GM19025 (cell line): ENCODE measurements around the gene EDC4.

Source experiments
- ATAC-seq: cut with Tn5 transposase; IDR thresholded peaks from one replicate; pipeline ENCODE4 v1.9.1; 2021; ENCODE audit warnings: mild to moderate bottlenecking, low read depth, moderate library complexity; ENCODE audit not compliant: unreplicated experiment

The EDC4 gene

DNA sequence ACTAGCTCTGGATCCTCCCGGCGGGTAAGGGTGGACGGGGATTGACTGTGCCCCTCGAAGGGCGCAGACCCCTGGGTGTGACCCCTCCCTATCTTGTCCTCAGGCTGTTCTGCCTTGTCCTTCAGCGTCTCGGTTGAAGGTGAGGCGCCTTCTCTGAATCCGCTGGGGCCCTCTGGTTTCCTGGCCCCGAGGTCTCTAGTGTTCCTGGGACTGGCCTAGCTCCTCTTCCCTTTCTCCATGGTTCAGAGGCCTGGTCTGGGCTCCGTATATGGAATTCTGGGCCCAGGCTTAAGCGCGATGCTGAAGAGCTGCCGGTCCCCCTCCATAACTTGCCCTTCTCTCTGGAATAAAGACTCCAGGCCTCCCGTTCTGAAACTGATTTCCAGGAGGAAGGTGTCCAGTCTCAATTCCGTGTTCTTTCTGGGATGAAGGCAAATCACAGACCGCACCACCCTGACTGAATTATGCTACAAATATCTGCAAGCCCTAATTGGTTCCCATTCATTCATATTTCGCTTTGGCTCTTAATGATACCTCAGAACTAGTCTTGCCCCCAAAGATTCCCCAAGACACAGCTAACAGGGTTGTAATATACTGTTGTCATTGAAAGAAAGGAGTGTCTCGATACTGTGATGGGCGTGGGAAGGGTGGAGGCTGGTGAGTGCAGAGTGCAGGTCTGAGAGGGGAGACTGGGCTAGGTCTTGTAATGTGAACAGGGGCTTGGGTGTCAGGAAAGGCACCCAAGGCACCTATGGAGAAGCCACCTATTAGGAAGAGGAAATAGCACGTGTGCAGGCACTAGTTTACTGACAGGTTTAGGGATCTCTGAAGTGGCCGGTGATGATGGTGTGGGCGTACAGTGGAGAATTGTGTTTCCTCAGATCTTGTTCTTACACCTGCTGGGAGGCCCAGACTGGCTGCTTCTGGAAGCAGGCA is 851 bp downstream of the EDC4 start:
- ATAC-seq: no peak

DNA sequence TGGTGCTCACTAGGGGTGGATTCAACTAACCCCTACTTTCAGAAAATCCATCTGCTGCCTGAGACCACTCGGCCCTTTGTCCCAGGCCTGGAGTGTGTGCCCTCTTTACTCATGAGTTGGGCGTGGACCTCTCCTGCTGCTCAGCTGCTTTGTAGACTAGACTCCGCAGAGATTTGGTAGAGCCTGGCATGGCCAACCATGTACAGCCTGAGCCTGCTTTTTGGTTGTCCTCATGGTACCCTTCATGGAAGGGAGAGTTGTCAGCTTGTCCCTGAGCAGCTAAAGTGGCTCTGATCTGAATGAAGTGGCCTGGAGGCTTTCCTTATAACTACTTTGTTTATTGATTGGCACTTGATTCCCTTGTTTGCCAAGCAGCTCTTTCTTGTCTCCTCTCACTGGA is 1.5 kb downstream of the EDC4 start:
- no peak for ATAC-seq

DNA sequence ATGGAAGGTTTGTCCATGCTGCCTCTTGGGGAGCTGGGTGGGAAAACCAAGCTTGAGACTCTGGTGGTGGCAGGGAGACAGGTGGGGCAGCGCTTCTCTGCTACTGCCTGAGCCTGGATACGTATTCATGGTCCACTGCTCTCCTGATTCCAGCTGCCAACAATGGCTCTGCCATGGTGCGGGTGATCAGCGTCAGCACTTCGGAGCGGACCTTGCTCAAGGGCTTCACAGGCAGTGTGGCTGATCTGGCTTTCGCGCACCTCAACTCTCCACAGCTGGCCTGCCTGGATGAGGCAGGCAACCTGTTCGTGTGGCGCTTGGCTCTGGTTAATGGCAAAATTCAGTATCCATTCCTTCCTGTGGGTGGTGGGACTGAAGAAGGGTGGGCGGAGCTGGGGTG is 4.2 kb downstream of the EDC4 start:
- no peak for ATAC-seq

DNA sequence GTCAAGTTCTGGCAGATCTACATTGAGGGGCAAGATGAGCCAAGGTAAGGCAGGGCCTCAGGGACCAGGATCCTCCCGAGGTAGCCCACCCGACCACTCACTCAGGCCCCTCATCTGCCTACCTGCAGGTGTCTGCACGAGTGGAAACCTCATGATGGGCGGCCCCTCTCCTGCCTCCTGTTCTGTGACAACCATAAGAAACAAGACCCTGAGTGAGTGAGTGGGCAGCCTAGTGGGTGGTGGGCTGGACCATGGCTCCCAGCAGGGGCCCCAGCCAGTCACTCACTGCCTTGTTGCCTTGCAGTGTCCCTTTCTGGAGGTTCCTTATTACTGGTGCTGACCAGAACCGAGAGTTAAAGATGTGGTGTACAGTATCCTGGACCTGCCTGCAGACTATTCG is 5.4 kb downstream of the EDC4 start:
- no peak for ATAC-seq

DNA sequence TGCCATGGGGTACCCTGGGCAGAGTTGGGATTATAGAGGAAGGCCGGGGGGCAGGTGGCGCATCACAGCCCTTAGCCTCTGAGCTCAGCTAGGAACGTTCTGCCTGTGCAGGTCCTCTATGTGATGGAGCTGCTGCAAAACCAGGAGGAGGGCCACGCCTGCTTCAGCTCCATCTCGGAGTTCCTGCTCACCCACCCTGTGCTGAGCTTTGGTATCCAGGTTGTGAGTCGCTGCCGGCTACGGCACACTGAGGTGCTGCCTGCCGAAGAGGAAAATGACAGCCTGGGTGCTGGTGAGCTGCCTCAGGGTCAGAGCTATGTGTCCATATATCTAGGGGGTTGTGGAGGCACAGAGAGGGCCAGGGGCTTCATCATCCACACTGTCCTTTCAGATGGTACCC is 6.0 kb downstream of the EDC4 start:
- ATAC-seq: no peak

DNA sequence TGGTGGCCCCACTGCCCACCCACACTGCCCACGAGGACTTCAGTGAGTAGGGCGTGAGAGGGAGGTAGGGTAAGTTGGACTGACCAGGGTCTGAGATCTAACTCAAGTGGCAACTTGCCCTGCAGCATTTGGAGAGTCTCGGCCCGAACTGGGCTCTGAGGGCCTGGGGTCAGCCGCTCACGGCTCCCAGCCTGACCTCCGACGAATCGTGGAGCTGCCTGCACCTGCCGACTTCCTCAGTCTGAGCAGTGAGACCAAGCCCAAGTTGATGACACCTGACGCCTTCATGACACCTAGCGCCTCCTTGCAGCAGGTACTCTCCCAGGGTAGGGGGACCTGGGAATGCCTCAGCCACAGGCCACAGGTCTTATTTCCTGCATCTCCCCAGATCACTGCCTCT is 6.6 kb downstream of the EDC4 start:
- ATAC-seq: no peak

DNA sequence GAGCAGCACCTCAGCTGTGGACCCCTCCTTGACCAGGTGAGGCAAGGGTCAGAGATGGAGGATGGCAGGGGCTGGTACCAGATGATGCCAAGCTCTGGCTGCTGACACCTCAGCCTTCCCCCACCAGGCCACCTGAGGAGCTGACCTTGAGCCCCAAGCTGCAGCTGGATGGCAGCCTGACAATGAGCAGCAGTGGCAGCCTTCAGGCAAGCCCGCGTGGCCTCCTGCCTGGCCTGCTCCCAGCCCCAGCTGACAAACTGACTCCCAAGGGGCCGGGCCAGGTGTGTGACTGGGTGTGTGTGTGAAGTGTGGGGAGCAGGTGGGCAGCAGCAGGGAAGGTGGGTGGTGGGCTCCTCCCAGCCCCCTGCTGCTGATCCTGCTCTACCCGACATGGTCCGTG is 7.1 kb downstream of the EDC4 start:
- ATAC-seq: no peak

DNA sequence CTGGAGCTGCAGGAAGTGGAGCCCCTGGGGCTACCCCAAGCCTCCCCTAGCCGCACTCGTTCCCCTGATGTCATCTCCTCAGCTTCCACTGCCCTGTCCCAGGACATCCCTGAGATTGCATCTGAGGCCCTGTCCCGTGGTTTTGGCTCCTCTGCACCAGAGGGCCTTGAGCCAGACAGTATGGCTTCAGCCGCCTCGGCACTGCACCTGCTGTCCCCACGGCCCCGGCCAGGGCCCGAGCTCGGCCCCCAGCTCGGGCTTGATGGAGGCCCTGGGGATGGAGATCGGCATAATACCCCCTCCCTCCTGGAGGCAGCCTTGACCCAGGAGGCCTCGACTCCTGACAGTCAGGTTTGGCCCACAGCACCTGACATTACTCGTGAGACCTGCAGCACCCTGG is 7.7 kb downstream of the EDC4 start:
- ATAC-seq: no peak

DNA sequence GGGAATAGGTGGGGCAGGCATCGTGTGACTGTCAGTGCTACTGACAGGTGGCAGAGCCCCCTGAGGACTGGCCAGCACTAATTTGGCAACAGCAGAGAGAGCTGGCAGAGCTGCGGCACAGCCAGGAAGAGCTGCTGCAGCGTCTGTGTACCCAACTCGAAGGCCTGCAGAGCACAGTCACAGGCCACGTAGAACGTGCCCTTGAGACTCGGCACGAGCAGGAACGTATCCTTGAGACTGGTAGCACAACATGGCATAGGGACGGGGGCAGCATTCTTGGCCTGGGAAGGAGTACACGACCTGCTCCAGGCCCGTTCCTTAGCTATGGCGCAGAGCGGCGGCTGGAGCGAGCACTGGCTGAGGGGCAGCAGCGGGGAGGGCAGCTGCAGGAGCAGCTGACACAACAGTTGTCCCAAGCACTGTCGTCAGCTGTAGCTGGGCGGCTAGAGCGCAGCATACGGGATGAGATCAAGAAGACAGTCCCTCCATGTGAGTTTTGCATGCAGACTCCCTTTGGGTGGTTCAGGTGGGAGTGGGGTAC is 8.8 kb downstream of the EDC4 start:
- no peak for ATAC-seq

DNA sequence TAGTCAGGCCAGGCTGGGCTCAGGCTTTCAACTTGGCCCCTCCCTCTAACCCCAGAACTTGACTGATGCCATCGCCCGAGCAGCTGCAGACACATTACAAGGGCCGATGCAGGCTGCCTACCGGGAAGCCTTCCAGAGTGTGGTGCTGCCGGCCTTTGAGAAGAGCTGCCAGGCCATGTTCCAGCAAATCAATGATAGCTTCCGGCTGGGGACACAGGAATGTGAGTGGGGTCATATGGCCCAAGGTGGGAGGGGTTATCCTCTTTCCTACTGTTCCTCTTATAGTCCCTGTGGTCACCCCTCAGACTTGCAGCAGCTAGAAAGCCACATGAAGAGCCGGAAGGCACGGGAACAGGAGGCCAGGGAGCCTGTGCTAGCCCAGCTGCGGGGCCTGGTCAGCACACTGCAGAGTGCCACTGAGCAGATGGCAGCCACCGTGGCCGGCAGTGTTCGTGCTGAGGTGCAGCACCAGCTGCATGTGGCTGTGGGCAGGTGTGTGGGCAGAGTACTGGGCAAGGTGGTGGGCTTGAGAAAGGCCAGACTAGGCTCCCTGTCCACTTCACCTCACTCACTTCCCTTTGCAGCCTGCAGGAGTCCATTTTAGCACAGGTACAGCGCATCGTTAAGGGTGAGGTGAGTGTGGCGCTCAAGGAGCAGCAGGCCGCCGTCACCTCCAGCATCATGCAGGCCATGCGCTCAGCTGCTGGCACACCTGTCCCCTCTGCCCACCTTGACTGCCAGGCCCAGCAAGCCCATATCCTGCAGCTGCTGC is 9.7 kb downstream of the EDC4 start:
- no peak for ATAC-seq

DNA sequence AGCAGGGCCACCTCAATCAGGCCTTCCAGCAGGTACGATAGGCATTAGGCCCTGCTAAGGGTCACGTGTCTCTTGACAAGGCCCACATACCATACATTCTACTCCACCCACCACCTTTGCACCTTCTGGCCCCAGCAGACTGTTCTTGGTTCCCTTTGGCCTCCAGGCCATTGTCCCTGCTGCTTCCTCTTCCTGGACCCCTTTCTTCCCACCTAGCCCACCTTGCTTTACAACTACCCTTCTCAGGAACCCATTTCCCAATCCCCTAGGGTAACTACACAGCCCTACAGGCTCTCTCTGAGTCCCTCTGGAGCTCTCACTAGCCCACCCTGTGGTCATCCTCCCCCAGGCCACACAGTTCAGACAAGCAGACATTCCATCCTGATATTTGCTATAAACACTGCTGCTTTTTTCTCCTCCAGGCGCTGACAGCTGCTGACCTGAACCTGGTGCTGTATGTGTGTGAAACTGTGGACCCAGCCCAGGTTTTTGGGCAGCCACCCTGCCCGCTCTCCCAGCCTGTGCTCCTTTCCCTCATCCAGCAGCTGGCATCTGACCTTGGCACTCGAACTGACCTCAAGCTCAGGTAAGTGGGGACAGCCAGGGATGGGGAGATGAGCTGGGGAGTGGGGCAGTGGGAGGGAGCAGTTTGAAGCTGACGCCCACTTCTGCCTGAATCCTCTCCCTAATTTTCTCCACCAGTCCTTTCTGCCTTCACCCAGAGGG is 10.5 kb downstream of the EDC4 start:
- ATAC-seq: no peak

DNA sequence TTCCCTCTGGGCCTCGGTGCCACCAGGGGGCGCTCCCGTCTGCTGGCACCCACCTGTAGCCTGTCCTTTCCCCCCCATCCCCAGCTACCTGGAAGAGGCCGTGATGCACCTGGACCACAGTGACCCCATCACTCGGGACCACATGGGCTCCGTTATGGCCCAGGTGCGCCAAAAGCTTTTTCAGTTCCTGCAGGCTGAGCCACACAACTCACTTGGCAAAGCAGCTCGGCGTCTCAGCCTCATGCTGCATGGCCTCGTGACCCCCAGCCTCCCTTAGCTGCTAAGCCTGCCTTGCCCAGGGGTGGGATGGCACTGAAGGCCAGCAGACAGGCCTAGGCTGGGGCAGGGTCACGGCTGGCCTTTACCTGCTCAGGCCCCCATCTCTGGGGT is 11.0 kb downstream of the EDC4 start:
- ATAC-seq: no peak

DNA sequence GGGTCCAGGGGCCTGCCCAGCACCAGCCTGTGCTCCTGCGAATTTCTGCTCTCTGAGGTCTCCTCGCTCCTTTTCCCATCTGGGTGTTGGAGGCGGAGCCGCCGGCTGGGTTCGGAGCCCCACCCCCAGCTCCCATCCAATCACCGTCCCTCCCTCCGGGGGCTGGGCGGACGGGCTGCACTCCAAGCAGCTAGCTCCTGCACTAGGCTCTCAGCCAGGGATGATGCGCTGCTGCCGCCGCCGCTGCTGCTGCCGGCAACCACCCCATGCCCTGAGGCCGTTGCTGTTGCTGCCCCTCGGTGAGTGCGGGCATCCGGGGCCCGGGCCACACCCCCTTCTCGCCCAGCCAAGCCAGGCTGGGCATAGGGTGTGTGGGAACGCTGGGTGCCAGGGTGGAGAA is 11.8 kb downstream of the EDC4 start, which contains the start of gene NRN1L:
Gene NRN1L (plus strand): TSS at position 202 of the 400 bp plus-strand sequence. CDS start 19 bp downstream, at position 221.
- no peak for ATAC-seq

DNA sequence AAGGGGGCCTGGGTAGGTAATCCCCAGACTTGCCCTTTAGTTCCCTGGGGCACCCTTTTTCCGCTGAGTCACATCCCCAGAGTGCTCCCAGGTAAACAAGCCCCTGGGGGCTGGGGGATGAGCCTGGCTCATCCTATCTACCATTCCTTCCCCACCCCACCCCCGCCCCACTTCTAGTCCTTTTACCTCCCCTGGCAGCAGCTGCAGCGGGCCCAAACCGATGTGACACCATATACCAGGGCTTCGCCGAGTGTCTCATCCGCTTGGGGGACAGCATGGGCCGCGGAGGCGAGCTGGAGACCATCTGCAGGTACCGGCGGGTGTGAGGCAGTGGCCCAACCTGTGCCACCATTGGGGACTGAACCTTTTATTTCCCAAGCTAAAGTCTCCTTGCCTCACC is 12.7 kb downstream of the EDC4 start:
- no peak for ATAC-seq

DNA sequence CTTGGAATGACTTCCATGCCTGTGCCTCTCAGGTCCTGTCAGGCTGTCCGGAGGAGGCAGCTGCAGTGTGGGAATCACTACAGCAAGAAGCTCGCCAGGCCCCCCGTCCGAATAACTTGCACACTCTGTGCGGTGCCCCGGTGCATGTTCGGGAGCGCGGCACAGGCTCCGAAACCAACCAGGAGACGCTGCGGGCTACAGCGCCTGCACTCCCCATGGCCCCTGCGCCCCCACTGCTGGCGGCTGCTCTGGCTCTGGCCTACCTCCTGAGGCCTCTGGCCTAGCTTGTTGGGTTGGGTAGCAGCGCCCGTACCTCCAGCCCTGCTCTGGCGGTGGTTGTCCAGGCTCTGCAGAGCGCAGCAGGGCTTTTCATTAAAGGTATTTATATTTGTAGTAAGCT is 13.1 kb downstream of the EDC4 start:
- ATAC-seq: no peak

DNA sequence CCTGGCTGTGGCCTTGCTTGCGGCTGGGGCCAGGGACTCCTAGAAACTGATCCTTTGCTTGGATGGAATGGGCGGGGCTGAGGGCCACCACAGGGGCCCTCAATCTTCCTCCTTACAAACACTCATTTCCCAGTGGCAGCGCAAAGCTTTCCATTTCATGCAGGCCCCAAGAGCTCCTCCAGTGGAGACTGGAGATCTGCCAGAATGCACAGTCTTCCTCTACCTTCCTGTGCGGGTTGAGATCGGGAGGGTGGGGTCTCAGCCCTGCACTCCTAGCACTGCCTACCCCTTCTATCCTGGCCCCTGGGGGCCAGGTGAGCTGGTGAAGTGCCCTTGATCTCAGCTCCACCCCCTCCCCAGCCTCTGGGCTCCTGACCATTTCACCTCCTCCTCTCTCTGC is 13.5 kb downstream of the EDC4 start:
- ATAC-seq: no peak

DNA sequence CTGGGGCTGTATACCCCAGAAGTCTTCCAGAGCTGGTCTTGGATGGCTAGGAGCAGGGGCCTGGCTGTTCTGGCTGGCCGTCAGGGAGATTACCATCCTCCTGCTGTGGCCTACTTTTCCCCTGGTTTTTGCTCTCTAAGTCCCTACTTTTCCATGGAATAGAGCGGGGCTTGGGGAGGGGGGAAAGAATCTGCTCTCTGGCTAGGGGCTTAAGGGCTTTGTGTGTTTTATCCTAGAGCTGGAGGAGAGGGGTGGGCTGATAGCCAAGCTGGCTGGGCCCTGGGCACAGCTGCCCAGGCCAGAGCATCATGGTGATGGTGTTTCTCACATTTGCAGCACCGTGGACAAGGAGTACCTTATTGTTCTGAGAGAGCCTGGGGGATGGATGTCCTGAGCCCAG is 15.5 kb downstream of the EDC4 start:
- no peak for ATAC-seq

DNA sequence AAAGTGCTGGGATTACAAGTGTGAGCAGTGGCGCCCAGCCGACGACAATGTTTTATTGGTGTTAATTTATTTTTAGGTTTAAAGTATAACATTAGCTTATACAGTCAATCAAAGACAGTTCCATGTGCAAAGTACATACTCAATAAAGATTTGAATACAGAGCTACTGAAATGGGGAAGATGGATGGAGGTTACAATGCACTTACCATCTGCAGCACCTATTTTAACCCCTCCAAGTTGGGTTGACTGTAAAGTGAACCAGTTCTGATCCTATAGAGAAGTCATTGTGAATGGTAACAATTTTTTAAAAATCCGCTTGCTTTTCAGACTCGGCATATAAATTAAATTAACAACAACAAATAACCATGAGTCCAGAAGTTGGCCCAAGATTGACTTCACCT is 19.5 kb downstream of the EDC4 start:
- ATAC-seq: no peak

DNA sequence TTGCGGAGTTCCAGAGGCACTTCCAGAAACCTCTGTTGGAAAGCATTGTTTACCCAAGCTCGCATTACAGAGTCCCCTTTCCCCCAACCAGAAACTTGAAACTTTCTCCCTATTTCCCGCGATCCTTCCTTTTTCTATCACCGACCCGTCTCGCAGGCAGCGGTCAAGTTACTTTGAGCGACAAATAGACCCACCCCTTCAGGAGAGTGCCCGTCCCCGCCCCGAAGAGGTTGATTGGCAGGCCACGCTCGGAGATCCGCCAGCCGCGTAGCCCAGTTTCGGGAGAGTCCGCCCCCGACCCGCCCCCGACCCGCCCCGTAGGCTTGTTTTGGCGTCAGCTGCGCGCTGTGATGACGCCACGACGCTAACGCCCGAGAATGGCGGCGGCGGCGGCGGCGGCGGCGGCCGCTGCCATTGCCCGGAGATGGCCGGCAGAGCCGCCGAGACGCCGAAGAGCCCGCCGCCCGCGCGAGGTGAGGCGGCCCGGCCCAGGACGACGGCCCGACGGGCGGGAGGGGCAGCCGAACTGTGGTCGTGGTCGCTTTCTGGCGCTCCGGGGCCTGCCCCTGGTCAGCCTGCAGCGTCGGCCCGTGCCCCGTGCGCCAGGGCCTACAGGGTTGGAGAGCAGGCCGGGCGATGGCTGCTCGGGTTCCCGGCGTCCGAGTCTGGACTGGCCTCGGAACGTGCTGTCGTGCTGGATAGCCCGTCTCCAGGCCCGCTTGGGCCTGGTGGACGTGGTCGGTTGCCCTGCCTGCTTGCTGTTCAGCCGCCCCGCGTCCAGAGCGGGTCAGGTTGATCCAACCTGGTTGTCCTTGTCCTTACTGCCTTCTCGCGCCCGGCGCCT is 20.3 kb downstream of the EDC4 start, which contains the start of gene PSKH1:
Gene PSKH1 (plus strand): TSS at position 356 of the 844 bp plus-strand sequence. CDS start 15,496 bp downstream, outside the sequence.
- peak; percentile 87 for ATAC-seq
